Astrocyte (in vitro differentiated cells and primary cell): ENCODE measurements around the gene ARHGAP25.

ENCODE experiments used
- EZH2 ChIP-seq: IDR thresholded peaks from 2 replicates; pipeline ENCODE4 v1.6.1; 2012; ENCODE audit warnings: mild to moderate bottlenecking, low read length, inconsistent platforms; ENCODE audit not compliant: insufficient read depth
- TF ChIP-seq, protein P1 (sequence below): IDR thresholded peaks from 2 replicates; pipeline ENCODE4 v1.5.1; 2011; ENCODE audit warnings: low read depth, mild to moderate bottlenecking, inconsistent platforms, low read length, moderate library complexity; ENCODE audit not compliant: insufficient read depth

DNA sequence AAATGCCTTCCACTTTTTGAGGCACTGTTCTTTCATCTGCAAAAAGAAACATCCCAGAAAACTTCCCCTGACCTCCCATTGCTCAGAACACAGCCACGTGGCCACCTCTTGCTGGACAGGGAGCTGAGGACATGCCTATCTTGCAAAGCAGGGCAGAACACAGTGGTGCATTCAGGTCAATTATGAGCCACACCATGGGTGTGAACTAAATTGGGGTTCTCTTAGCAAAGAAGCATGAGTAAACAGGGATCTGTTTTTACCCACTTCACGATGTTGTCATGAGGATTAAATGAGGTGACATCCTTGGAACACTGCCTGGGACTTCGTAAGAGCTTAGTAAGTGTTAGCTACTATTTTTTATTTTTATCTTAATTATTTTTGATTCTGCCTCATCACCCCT is 111.5 kb downstream of the ARHGAP25 start:
- TF ChIP-seq EZH2: no peak
- TF ChIP-seq, protein P1, sequence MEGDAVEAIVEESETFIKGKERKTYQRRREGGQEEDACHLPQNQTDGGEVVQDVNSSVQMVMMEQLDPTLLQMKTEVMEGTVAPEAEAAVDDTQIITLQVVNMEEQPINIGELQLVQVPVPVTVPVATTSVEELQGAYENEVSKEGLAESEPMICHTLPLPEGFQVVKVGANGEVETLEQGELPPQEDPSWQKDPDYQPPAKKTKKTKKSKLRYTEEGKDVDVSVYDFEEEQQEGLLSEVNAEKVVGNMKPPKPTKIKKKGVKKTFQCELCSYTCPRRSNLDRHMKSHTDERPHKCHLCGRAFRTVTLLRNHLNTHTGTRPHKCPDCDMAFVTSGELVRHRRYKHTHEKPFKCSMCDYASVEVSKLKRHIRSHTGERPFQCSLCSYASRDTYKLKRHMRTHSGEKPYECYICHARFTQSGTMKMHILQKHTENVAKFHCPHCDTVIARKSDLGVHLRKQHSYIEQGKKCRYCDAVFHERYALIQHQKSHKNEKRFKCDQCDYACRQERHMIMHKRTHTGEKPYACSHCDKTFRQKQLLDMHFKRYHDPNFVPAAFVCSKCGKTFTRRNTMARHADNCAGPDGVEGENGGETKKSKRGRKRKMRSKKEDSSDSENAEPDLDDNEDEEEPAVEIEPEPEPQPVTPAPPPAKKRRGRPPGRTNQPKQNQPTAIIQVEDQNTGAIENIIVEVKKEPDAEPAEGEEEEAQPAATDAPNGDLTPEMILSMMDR: no peak
